Measurements from ENCODE around the gene OLFML1.

The OLFML1 gene

DNA sequence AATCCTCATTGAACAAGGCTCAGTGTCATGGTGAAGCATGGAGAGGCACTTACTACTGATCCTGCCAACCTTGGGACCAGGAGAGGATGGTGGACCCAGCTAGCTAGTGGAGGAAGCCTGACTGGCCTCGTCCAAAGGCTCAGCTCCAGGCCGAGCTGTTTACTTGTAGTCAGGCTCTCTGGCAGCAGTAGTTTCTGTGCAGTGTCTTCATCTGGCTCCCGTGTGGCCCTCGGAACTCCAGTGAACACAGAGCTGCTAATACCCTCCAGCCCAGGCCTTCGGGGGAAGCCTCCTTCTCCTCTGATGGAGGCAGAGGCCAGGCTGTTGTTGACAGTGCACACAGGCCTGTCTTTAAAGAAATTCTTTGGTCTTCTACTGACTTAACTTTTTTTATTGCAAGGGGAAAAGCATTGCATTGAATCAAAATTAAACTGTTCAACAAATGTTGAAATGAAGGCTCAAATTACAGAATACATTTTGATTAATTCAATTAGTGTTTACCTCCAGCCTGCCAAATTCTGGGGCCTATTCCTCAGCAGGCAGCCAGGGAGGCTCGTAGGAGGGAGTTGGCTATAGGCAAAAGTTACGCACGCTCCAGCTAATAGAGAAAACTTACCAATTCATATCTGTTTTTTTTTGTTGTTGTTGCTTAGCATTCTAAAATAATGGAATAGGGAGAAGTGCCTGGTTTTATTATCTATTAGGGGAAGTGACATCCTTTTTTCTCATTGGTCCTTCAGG, 47.3 kb downstream of the OLFML1 start:
- DNase-seq (ENCODE audit: low read depth): no peak

DNA sequence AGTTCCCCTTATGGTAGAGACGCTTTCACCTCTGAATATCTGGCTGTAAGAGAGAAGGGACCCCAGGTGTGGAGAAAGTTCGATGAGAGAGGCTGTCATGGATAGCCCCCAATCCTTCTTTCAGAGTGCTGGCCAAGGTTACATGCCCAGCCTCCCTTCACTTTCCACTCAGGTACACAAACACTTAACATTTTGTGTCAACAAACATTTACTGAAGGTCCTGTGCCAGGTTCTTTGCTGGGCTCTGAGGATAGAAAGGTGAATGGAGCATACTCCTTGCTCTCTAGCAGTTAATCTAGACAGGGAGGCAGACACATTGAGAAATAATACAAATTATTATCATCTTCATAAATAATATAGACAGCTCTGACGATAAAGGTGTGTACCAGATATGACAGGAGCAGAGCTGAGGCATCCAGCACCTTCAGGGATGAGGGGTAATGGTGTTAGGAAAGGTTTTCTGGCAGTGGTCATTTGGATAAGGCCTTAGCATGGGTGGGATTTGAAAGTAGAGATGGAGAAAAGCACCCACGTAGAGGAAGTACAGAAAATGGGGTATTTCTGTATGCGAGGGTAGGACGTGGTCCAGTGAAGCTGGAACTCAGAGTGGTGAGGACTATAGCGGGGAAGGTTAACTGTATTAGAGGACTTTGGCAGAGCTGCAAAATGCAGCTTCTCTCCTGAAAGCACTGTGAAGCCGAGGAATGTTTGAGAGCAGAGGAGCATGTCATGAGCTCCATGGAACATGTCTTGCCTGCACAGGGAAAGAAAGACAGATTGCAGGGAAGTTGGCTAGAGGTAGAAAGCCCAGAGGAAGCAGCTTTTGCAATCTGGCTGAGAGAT, 48.1 kb downstream of the OLFML1 start:
- DNase-seq (ENCODE audit: low read depth): no peak

DNA sequence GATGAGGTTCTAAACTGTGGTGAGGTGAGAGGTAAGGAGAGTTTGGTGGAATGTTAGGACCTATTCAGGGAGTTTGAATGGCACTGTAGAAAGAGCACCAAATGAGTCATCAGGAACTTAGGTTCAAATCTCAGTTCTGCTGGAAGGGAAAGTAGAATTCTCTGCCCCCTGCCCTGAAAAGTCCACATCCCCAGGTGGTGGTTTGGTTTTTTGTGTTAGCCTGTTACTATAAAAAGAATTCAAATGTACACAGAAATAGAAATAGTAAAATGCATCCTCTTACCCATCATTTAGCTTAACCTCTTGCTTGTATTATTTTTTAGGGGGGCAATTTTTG, 48.7 kb downstream of the OLFML1 start:
- no peak for DNase-seq (ENCODE audit: low read depth)

DNA sequence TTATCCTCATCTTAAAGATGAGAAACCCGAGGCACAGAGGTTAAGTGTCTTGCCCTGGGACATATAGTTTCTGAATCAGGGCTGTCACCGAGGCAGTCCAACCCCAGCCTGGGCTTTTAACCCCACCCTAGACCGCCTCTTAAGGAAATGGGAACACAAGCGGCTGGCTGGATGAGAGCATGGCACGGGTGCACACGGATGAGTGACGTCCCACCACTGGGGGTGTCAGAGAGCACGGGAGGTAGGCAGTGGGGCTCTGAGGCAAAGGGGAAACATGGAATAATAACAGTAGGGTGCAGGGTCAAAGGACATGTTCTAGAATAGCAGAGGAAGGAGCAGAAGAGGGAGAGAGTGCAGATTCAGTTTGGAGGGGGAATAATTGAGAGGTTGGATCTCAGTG, 50.8 kb downstream of the OLFML1 start:
- no peak for DNase-seq (ENCODE audit: low read depth)

DNA sequence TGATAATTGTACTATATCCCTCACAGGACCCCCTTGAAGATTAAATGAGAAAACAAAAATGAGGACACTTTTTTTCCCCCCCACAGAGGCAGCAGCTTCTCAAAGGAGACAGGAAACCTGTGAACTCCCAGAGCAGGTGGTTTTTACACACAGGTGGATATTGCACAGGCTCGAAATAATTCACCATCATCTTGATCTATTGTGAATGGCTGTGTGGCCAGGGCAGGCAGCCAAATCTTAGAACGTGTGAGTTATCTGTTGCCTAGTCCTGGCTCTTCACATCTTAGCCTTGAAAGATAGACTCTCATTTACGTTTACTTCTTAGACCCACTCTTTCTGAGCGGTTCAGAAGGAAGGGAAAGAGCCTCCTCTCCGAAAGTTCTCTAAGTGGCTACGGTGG, 52.0 kb downstream of the OLFML1 start:
- DNase-seq (ENCODE audit: low read depth): no peak

DNA sequence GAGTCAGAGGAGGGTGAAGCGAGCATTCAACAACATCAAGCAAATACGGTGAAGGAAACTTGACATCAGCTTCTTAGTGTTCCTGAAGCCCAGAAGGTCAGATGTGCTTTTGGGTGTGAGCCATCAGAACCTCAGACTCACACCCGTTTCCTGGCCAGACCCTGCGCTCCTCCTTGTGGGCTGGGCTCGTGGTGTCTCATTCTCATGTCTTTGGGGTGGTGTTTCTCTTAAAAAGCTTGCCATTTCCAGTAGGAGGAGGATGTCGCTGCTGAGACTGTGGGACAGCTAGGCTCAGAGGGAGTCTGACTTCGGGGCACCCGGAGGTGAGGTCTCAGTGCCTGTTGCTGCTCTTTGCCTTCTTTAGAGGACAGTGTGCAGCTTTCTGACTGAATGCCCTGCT, 52.7 kb downstream of the OLFML1 start:
- no peak for DNase-seq (ENCODE audit: low read depth)

DNA sequence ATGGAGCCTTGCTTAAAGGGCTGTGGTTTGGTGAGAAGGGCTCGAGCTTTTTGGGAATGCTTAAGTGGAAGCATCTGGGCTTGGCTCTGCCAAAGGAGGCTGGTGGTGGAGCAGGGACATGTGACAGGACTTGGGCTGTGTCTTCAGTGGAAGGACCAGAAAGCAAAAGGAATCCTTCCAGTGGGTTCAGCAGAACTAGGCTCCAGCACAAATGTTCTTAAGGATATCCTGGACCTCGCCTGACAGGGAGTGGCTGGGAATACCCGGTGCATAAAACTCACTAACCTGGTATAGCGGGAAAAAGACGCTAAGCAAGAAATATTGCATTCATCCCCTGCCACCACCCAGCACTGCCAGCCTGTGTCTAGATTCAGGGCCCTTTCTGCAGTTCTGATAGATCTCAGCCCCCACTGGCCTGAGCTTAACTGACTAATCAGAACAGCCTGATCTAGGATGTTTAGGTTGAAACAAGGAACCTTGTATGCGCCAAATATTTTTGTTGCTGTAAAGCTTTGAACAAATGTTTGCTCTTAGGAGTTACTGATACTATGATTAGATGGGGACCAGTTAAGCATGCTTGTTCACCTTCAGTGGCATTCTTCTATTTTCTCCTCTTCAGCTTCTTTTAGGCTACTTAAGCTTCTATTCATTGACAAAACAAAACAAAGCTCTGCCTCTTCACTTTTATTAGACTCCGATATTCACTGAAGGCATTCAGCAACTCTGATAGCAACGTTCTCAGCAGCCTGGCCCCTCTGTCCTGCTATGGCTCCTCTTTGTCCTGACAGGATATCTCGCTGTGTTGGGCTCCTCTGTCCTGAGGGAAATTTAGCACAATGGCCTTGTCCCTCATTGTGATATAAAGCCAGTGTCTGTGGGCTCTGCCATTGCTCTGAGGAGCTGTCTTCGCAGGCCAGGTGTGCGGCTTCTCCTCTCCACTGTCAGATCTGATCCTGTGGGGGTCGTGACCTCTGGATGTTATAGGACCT, 53.5 kb downstream of the OLFML1 start:
- DNase-seq (ENCODE audit: low read depth): no peak

DNA sequence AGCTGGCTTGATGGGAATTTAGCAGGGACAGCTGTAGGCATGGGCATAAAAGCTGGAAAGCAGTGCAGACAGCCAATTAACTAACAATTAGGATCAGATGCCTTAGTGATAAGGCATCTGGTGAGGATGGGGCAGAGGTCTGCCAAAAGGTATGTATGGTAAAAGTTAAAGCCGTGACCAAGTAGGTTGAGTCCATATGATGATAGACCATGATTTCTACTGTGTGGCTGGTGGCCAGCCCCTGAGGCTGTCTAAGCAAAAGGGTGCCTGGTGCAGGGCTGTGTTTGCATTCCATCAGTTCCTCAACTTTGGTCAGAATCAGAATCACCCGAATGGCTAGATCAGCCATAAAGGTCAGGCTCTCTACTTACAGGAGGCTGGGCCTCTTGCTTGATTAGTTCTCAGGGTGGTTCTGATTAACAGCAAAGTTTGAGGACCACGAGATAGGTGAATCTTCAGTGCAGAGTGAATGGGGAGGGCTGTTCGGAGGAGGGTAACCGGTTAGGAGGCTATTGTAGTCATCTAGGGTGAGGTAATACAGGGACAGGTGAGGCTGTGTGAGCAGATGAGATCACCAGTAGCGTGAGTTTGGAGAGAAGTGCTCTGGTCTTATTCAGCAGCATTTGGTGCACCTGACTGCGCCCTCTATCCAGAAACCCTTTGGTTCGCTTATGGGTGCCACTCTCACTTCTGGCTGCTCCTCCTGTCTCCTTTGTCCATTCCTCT, 55.7 kb downstream of the OLFML1 start:
- no peak for DNase-seq (ENCODE audit: low read depth)

DNA sequence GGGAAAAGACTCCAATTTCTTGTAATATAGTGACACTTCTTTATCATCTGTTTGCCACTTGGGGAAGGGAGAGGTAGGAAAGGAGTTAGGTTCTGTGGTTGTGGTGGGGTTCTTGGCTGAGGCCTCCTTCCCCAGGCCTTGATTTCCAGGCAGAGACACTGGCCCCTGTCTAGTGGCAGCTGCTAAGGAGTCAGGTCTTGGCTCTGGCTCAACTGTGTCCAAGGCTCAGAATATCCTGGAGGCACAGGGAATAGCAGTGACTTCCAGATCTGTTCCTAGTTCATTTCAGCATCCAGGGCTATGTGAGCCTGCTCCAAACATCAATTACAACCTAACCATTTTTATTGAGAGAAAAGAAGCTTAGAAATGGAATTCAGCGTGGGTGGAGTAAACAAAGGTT, 58.0 kb downstream of the OLFML1 start:
- DNase-seq (ENCODE audit: low read depth): no peak

DNA sequence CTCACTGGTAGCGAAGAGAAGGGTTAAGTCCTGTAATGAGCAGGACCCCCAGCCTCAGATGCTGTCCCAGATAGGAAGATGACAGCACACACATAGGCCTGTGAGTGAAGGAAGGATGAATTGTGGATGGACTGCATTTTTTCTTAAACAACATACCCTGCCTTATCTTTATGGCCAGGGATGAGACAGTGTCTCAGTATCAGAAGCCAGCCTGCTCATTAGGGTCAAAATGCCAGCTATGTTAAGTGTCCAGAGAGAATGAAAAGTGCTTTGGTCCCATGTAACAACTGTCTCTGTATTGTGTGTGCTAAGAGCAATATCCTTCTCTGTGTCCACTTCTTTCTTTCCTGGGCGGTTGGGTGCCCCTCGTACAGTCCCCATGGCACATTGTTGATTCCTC, 58.7 kb downstream of the OLFML1 start:
- no peak for DNase-seq (ENCODE audit: low read depth)

DNA sequence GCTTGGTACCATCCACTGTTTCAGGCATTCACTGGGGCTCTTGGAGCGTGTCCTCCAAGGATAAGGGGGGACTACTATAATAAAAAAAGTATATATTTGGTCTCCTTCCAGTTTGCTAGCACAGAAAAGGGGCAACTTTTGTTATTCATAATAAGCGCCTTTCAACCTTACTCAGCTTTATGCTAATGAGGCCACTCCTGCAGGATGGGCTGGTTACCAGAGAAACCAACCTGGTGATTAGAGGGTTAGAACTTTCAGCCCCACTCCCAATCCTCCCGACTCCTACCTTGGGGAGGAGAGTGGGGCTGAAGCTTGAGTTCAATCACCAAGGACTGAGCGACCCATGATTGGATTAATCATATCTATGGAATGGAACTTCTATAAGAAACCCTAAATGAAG, 60.3 kb downstream of the OLFML1 start:
- DNase-seq (ENCODE audit: low read depth): no peak

DNA sequence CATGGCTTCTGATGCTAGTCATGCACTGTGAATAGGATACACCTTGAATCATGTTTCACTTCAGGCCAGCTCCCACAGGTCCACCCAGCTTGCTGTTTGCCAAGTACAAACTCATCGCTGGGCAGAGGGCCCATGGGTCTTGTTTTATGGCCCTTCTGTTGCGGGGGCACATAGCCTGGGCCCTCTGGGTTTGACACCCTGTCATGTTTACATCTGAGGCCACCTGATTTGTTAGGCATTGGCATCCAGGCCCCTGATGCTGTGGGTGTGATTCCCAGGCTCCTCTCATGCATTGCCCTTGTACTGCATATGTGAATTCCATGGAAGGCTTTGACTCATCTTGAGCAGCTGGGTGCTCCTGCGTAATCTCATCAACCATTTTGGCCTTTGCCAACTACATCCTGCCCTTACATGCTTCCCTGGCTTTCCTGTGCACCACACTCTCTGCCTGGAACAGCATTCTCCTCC, 61.1 kb downstream of the OLFML1 start:
- no peak for DNase-seq (ENCODE audit: low read depth)

DNA sequence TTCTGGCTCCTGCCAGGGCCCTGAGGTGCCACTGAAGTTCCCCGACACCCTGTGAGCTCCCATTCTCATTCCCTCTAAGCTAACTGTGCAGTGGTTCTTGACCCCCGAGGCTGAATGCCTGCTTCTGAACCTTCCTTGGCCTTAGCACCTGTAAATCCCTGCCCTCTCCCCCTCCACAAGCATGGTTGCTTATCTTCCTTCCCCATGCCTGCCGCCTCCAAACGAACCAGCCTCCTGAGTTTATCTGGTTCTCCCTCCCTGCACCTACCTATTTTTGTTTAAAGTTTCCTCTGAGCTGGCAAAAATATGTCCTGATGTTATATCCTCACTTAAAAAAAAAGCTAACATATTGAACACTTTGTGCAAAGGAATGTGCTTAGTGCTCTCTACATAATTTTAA, 62.4 kb downstream of the OLFML1 start:
- no peak for DNase-seq (ENCODE audit: low read depth)

DNA sequence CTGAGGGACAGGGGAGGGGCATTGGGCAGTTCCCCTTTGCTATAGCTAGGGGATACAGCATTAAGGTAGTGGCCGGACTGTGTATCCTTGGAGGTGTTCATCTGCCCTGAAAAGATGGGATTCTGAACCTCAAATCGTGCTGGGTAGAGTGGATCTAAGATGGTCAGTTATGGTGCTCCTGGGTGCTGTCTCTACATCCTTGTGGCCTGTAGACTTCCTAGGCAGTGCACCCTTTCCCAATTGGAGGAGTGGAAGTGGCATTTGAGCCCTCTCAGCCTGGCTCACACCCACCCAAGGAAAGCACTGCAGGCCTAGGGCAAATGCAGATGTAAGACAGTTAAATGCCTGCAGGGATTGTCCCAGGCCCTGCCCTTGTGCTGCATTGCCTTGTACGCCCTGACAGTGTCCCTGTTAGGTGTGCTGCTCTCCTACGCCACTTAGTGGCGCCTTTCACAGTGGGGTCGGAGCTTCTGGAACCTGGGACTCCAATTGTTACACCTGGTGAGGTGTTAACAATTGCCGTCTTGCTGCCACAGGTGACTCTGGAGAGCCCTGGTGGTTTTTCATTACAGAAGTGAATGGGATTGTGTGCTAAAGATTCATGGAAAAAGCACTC, 63.5 kb downstream of the OLFML1 start:
- DNase-seq (ENCODE audit: low read depth): no peak

DNA sequence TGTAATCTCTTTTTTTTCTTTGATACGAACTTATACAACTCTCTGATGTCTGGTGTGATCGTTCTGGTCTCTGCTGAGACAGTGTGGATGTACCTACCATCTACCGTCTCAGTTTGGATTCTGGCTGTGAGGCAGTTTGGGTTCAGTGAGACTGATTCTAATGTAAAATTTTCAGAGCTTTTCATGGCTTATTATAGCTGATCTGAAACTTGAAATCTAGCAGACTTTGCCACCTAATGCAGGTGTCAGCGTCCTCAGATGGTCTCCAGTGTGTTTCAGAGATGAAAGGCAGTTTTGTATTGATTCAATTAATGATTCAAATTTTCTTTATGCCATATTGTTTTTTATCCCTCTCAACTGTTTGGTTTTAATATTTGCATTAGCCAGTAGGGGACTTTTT, 64.4 kb downstream of the OLFML1 start:
- no peak for DNase-seq (ENCODE audit: low read depth)

DNA sequence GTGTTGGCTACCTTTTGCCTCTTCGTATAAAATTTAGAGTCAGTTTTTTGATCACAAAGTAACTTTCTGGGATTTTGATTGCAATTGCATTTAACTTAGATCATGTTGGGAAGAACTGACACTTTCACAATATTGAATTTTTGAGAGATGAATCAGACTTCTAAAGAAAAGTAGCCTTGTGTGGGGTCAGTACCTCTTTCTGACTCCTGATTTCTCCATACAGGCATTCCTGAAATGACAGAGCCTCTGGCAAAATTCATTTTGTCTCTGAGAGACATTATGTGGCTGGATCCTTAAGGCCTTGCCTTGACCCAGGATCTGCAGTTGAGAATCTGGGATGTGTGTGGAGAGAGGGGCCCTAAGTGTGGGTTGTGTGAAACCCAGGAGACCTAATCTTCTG, 66.3 kb downstream of the OLFML1 start:
- DNase-seq (ENCODE audit: low read depth): no peak

DNA sequence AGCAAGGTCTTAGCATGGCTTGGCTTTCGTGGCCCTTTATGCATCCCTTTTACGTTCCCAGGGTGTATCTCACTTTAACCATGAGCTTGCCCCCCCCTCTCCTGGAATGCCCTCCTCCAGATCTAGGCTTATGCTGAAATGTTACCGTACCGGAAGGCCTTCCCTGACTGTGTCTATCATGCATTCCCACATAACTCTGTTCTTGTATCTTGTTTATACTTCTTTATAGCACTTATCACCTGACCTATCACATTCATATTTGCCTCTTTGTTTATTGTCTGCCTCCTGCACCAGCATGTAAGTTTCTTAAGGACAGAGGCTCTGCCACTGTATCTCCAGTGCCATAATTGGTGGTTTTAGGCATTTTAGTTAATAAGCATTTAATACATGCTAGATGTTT, 67.4 kb downstream of the OLFML1 start:
- no peak for DNase-seq (ENCODE audit: low read depth)

DNA sequence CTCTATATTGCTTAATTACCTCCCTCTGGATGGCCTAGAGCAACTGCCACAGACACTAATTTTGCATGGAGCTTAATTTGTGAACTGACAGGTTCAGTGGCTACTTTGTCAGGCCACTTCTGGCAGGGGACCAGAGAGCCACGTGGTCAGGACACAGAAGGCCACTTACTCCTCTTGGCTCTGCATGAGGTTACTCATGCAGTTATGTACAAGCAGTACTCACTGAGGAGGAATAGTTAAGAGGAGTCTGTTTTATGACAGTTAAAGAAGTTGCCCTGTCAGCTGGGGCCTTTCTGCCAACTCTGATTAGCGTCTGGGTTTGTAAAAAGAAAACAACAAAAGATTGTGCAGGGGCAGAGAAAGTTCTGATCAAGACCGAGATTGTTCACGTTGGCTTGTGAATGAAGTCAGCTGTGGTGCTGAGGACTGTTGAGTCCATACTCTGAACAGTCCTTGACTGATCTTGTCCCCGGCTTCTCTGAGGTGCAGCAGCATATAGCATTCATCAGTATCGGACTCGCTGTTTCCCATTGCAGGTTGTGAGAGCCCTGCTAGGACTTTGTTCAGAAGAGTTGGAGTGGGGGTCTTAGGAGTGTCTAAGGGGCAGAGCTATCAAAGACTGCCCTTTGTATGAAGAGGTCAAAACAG, 69.9 kb downstream of the OLFML1 start:
- DNase-seq (ENCODE audit: low read depth): no peak

DNA sequence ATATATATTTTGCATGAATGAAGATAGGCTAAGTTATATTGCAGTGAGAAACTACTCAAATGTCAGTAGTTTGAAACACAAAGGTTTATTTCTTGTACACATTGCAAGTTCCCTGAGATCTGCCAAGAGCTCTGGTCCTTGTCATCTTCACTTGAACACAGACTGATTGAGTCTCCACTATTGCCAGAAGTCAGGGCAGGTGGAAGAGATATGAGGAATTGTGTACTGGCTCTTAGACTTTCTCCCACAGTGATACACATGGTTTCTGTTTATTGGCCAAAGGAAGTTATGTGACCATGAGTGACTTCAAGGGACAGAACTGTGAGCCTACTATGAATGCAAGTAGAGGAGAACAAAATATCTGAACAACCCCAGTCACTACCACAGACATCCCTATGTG, 72.7 kb downstream of the OLFML1 start:
- no peak for DNase-seq (ENCODE audit: low read depth)

DNA sequence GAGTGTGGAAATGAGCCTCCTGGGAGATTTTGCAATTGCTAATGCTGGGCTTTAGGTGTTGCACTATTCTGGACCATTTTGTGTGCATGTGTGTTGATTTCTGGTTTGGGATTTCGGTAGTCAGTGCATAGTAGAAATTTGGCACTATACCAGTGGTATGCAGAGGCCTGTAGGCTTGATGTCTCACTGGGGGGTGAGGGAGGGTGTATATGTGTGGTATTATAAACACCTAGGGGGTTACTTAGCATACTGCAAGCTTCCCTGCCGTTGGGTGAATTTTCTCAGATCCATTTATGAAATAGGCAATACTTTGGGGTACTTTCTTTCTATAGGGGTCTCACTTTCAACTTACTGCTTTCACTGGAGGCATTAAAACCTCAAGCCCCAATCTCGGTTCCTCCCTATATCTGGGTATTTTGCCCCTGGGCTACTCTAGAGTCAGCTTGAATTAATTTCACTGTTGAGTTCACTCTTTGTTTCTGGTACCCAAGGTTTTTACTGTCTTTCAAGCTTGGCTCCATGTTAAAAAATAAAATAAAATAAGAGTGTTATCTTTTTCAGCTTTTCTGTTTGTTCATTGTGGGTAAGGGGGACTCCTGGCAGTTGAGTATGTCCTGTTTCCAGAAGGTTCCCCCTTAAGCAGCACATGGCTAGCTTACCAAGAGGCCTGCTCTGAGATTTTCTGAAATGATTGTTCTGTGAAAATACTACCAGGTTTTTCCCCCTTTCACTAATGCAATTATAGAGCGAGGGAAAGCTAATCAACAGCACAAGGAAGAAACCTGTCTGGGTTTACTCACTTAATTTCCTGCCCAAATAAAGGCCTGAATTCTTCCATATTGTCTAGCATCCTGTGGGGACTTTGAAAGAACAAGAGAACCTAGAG, 74.3 kb downstream of the OLFML1 start:
- DNase-seq (ENCODE audit: low read depth): no peak
